ENCODE measurements around the gene CPTP. TPM values are rescaled to one million over a fixed set of nuclear protein-coding genes. Genes with fewer than 3 reads are reported as not detected.
A peak's percentile ranks its signal among the peaks of the same experiment; 100 is the strongest.

Gene CPTP
- total and polyA plus RNA-seq, 10 of the 15 experiments (the other 5 are each of a cell fraction or from before 2014, with no cell fraction given) = 0.06 to 24.3 (median 10.0) TPM

DNA sequence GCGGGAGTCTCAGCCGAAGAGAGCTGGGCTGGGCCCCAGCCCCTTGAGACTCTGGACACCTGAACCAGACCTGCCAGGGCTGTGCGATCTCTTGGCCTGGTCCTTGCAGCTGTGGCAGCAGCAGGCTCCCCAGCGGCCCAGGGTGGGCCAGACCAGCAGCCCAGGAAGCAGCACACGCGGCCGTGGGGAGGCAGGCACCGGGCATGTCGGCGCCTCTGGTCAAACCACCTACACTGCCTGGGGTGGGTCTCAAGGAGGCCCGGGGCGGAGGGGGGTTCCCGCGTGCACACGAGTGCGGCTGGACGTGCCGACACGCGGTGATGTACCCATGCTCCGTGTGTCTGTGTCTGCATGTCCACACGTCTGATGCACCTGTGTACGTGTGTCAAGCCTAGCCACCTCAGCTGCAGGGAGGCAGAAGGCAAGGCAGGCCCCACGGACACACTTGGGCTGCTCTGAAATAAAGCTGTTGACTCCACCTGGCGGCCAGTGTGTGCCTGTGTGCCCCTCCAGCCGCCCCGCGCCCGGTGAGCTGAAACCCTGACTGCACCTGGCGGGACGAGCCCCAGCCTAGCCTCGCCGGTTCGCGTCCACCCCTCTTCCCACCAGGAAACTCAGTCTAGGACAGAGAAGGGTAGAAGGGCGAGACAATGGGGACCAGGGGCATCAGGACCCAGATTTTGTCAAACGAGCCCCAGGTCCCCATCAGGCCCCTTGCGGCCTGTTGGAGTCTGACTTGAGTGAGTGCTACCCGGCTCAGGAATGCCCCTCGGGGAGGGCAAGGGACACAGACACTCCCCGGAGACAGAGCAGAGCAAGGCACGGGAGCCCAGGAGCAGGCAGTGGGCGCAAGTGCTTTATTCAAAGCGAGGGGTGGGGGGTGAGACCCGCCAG lies 32.8 kb upstream of the CPTP start:
- intact Hi-C loops (cut with micrococcal nuclease; ENCODE audit: unreplicated experiment) (loop anchor here (2.0 kb wide), 3 partner anchors 169 to 307 kb away; no protein-coding TSS in a partner anchor), in situ Hi-C loops (cut with MboI) (no loop called here)
- no TSS peak for BruUV-seq (replicated peaks)
- Histone ChIP-seq H3K79me2 (ENCODE audit: control insufficient read depth, insufficient read depth, low read length) (no peaks in the 10 kb centered on the region), H3K4me2 (ENCODE audit: control insufficient read depth, insufficient read depth) (no peak overlapping the region), H2AFZ (ENCODE audit: control insufficient read depth, low read depth, low read length) (no peak overlapping the region), H3K27me3 (replicated peaks in 1 of 2; ENCODE audit: control insufficient read depth in 2 of 2, insufficient read depth in 2 of 2, low read length in 1 of 2) (no peaks in the 10 kb centered on the region), H3K4me3 (no peak overlapping the region), H4K20me1 (ENCODE audit: control insufficient read depth, insufficient read depth) (no peaks in the 10 kb centered on the region), H3K4me1 (ENCODE audit: control insufficient read depth, insufficient read depth, low read length) (no peaks in the 10 kb centered on the region), H3K36me3 (ENCODE audit: control insufficient read depth in 2 of 2, insufficient read depth in 2 of 2, low read length in 1 of 2) (no peaks in the 10 kb centered on the region), H3K9ac (ENCODE audit: control insufficient read depth, insufficient read depth, low read length) (no peak overlapping the region), H3K27ac (ENCODE audit: control insufficient read depth, insufficient read depth) (no peak overlapping the region), H3K9me3 (replicated peaks; ENCODE audit: control insufficient read depth, insufficient read depth, low read length) (no peaks in the 10 kb centered on the region)
- SMC1A ChIA-PET (ENCODE audit: uncharacterized antibody, unreplicated experiment) = interaction anchor here (1.0 to 2.8 kb wide), 8 partner anchors 9 to 307 kb away, joined by 3 to 23 read pairs (median 4); no protein-coding TSS in a partner anchor
- FAIRE-seq (no peak), DNase-seq (ENCODE audit: low read depth, low spot score) (no peak), ATAC-seq (peak; percentile 96)
- WGBS (ENCODE audit: insufficient coverage, insufficient replicate concordance, low lambda C conversion rate, missing lambda C conversion rate) = 35% methylated on average over 45 of the region's 45 CpGs
- RAD21 ChIA-PET (ENCODE audit: unreplicated experiment) = interaction anchor here (0.7 to 3.1 kb wide), 14 partner anchors 13 to 309 kb away, joined by 3 to 63 read pairs (median 4); partner anchors contain the start of genes C1orf159 and TNFRSF18
- POLR2A ChIA-PET = interaction anchor here (1.0 to 1.2 kb wide), 2 partner anchors 41 to 169 kb away, joined by 4 read pairs; no protein-coding TSS in a partner anchor
- CTCF ChIA-PET = interaction anchor here (0.6 to 2.7 kb wide), 18 partner anchors 11 to 386 kb away, joined by 3 to 57 read pairs (median 3); no protein-coding TSS in a partner anchor
- TF ChIP-seq TCF3 (IDR thresholded peaks at IDR 0.05; ENCODE audit: borderline replicate concordance, insufficient read depth, low read depth, low read length) (0 out of 2 replicates have a peak, but pooled peaks have one; percentile 49), JUNB (IDR thresholded peaks at IDR 0.05) (no peak), MYB (IDR thresholded peaks at IDR 0.05; ENCODE audit: borderline replicate concordance, low read depth, low read length) (no peak), NR2F1 (conservative IDR thresholded peaks at IDR 0.05) (no peak), RAD51 (IDR thresholded peaks at IDR 0.05) (no peak), JUND (IDR thresholded peaks at IDR 0.05; ENCODE audit: low read depth, low read length) (no peak), RELA (IDR thresholded peaks at IDR 0.05; ENCODE audit: borderline replicate concordance, partially characterized antibody) (no peak), ATF7 (IDR thresholded peaks at IDR 0.05; ENCODE audit: low read depth) (no peak), NRF1 (conservative IDR thresholded peaks at IDR 0.05; ENCODE audit: low read depth, low read length) (no peak), CREM (IDR thresholded peaks at IDR 0.05; ENCODE audit: low read depth) (no peak), MXI1 (IDR thresholded peaks at IDR 0.05; ENCODE audit: low read depth, low read length) (no peak), CHD1 (IDR thresholded peaks at IDR 0.05; ENCODE audit: low read depth, low read length) (no peak), NFXL1 (IDR thresholded peaks at IDR 0.05; ENCODE audit: borderline replicate concordance) (no peak), NFYB (IDR thresholded peaks at IDR 0.05; ENCODE audit: insufficient read depth, low read depth, low read length) (no peak)
- TF ChIP-seq, protein P1, sequence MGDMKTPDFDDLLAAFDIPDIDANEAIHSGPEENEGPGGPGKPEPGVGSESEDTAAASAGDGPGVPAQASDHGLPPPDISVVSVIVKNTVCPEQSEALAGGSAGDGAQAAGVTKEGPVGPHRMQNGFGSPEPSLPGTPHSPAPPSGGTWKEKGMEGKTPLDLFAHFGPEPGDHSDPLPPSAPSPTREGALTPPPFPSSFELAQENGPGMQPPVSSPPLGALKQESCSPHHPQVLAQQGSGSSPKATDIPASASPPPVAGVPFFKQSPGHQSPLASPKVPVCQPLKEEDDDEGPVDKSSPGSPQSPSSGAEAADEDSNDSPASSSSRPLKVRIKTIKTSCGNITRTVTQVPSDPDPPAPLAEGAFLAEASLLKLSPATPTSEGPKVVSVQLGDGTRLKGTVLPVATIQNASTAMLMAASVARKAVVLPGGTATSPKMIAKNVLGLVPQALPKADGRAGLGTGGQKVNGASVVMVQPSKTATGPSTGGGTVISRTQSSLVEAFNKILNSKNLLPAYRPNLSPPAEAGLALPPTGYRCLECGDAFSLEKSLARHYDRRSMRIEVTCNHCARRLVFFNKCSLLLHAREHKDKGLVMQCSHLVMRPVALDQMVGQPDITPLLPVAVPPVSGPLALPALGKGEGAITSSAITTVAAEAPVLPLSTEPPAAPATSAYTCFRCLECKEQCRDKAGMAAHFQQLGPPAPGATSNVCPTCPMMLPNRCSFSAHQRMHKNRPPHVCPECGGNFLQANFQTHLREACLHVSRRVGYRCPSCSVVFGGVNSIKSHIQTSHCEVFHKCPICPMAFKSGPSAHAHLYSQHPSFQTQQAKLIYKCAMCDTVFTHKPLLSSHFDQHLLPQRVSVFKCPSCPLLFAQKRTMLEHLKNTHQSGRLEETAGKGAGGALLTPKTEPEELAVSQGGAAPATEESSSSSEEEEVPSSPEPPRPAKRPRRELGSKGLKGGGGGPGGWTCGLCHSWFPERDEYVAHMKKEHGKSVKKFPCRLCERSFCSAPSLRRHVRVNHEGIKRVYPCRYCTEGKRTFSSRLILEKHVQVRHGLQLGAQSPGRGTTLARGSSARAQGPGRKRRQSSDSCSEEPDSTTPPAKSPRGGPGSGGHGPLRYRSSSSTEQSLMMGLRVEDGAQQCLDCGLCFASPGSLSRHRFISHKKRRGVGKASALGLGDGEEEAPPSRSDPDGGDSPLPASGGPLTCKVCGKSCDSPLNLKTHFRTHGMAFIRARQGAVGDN (IDR thresholded peaks at IDR 0.05) = no peak
- TF ChIP-seq, protein P2, sequence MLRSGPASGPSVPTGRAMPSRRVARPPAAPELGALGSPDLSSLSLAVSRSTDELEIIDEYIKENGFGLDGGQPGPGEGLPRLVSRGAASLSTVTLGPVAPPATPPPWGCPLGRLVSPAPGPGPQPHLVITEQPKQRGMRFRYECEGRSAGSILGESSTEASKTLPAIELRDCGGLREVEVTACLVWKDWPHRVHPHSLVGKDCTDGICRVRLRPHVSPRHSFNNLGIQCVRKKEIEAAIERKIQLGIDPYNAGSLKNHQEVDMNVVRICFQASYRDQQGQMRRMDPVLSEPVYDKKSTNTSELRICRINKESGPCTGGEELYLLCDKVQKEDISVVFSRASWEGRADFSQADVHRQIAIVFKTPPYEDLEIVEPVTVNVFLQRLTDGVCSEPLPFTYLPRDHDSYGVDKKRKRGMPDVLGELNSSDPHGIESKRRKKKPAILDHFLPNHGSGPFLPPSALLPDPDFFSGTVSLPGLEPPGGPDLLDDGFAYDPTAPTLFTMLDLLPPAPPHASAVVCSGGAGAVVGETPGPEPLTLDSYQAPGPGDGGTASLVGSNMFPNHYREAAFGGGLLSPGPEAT (IDR thresholded peaks at IDR 0.05; ENCODE audit: low read depth) = no peak

Measured in GM12878 (cell line).